Measurements from ENCODE around the gene PREX1. TPM values are rescaled to one million over a fixed set of nuclear protein-coding genes. Genes with fewer than 3 reads are reported as not detected.

Gene PREX1
- total and polyA plus RNA-seq, 2 donors (not counting 3 experiments of a cell fraction or from before 2014, with no cell fraction given): 51.3 to 72.9 TPM

GRCh38 chr20:48696671-48697070, 131.1 kb downstream of the PREX1 start:
- intact Hi-C loops (cut with micrococcal nuclease): no loop called here
- CTCF ChIA-PET: interaction anchor here (2.1 to 8.5 kb wide), 3 partner anchors 13 to 50 kb away, joined by 5 to 62 read pairs (median 11); no protein-coding TSS in a partner anchor
- no peak overlapping the region for H2AFZ ChIP-seq (ENCODE audit: low read depth, low read length)
- no peak for DNase-seq (ENCODE audit: low read depth, low spot score)
- H3K27me3 ChIP-seq (ENCODE audit: control insufficient read depth in 2 of 2, insufficient read depth in 2 of 2, low read length in 2 of 2): no peaks in the 10 kb centered on the region
- H3K36me3 ChIP-seq (ENCODE audit: control insufficient read depth in 2 of 2, extremely low read depth in 1 of 2, insufficient read depth in 2 of 2, low read length in 2 of 2): peaks cover 15 to 18% of the 10 kb centered on the region in 2 experiments
- H4K20me1 ChIP-seq (replicated peaks; ENCODE audit: control insufficient read depth, extremely low read depth, insufficient read depth, low read length): no peaks in the 10 kb centered on the region
- BruUV-seq (replicated peaks): no TSS peak
- FAIRE-seq: no peak
- no peak overlapping the region for H3K9ac ChIP-seq (replicated peaks; ENCODE audit: extremely low read depth, insufficient read depth, low read length)
- no peaks in the 10 kb centered on the region for H3K9me3 ChIP-seq (replicated peaks; ENCODE audit: control insufficient read depth, insufficient read depth, low read length)
- no peak overlapping the region for H3K4me2 ChIP-seq (ENCODE audit: insufficient read depth, low read length)
- POLR2A ChIA-PET: no interaction called here
- no peak overlapping the region for H3K4me3 ChIP-seq (replicated peaks in 1 of 3; ENCODE audit: insufficient read depth in 1 of 3, low read depth in 1 of 3, low read length in 3 of 3)
- peaks cover 10% of the 10 kb centered on the region for H3K79me2 ChIP-seq (ENCODE audit: control insufficient read depth, insufficient read depth, low read length)
- TF ChIP-seq POLR2AphosphoS5 (IDR thresholded peaks at IDR 0.05; ENCODE audit: insufficient read depth, low read depth, low read length): no peak
- TF ChIP-seq JUN (IDR thresholded peaks at IDR 0.05; ENCODE audit: borderline replicate concordance, insufficient read depth, insufficient read length, low read depth): no peak
- no peak for TF ChIP-seq GATA2 (IDR thresholded peaks at IDR 0.05; ENCODE audit: insufficient read depth, insufficient read length, low read depth, low read length)
- TF ChIP-seq CTCF (IDR thresholded peaks at IDR 0.05; ENCODE audit: extremely low read depth in 1 of 2, insufficient read depth in 1 of 2, low read depth in 1 of 2, low read length in 2 of 2): no peak
- TF ChIP-seq EZH2 (IDR thresholded peaks at IDR 0.05; ENCODE audit: borderline replicate concordance, low read depth, low read length, severe bottlenecking): no peak
- no peak for TF ChIP-seq FOS (IDR thresholded peaks at IDR 0.05; ENCODE audit: borderline replicate concordance, insufficient read depth, low read length)
- TF ChIP-seq MYC (IDR thresholded peaks at IDR 0.05; ENCODE audit: low read depth, low read length): no peak
- no peak for TF ChIP-seq POLR2A (IDR thresholded peaks at IDR 0.05; ENCODE audit: low read depth, low read length)
- no peak for TF ChIP-seq MAX (IDR thresholded peaks at IDR 0.05; ENCODE audit: insufficient read depth, insufficient read length)
- H3K27ac ChIP-seq (ENCODE audit: insufficient read depth, low read depth, low read length): no peak overlapping the region
- dilution Hi-C loops (cut with MboI; ENCODE audit: extremely low pct_ligation_motif_present, low sequenced_read_pairs): no loop called here
- no peaks in the 10 kb centered on the region for H3K9me1 ChIP-seq (replicated peaks; ENCODE audit: control insufficient read depth, extremely low read depth, insufficient read depth, low read length)
- no peaks in the 10 kb centered on the region for H3K4me1 ChIP-seq (ENCODE audit: control insufficient read depth, extremely low read depth, insufficient read depth, low read length)
